Bronchus fibroblast of lung (primary cell): ENCODE measurements around the gene STX2. TPM values are rescaled to one million over a fixed set of nuclear protein-coding genes. Genes with fewer than 3 reads are reported as not detected.

Experiments
- total RNA-seq: library from RNA; depleted of rRNA; stranded (reverse); fragments of >200 nt; gene quantifications from 2 replicates; pipeline ENCODE4 v1.2.3, GENCODE V29; 2015

Gene STX2
- 23.3 and 33.3 TPM in 2 replicates for total RNA-seq

GRCh38 chr12:130838951-130839769 is at the start of gene STX2:
TSS of gene STX2 (minus strand) at chr12:130839250. CDS start at chr12:130839099, 151 bp downstream.

DNA sequence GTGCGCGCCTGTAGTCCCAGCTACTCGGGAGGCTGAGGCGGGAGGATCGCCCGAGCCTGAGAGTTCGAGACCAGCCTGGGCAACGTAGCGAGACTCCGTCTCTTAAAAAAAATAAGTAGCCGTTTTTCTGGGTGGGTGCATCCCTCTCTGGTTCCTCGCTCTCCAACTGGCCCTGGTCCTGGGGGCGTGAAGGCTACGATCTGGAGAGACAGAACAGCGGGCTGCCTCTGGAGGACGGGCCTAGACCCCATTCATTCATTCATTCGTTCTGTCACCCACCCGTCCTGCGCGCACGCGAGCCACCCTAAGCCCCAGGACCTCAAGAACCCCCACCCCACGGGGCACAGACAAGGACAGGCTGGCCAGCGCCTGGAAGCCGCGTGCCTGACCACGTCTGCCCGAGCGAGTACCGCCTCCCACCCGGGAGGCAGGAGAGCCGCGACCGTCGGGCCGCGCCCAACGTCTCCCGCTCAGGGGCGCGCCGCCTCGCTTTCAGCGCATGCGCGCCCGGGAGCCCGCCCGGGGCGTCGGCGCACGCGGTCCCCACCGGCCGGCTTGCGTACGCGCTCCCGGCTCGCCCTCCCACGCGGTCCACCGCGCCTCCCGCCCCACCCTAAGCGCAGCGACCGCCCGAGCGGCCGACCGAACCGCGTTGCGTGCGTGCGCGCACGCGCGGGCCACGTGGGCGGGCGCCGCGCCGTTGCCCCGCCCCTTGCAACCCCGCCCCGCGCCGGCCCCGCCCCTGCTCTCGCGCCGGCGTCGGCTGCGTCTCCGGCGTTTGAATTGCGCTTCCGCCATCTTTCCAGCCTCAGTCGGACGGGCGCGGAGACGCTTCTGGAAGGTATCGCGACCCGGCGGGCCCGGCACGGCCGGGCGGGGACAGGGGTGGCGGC is 32.5 kb upstream of the STX2 start, which contains the start of gene RAN:
Gene RAN (plus strand): TSS at position 781 of the 893 bp plus-strand sequence. CDS start 528 bp downstream, outside the sequence.

Other genes starting within 250 kb of the STX2 start
- not detected in 2 replicates for gene RIMBP2, start 123.0 kb downstream of the STX2 start, total RNA-seq
- 490 and 535 TPM in 2 replicates for gene RAN, start 32.8 kb upstream of the STX2 start, total RNA-seq
- gene ADGRD1, start 114.7 kb upstream of the STX2 start, total RNA-seq: under 0.01 and 0.84 TPM in 2 replicates